D341Med (cell line): ENCODE results near the gene POTEM.
"Not testable (repeated sequence)": the region's sequence is repeated elsewhere in the genome, so short reads cannot be mapped to it uniquely, and the experiment has no call there.

Experiments used
- DNase-seq: peaks from one replicate; pipeline ENCODE4 v3.0.0; 2012; ENCODE audit warnings: low spot score

Gene POTEM

GRCh38 chr14:19038060-19038664 is 70.9 kb downstream of the POTEM start:
- not testable (repeated sequence) for DNase-seq

- DNase-seq = not testable (repeated sequence)
Observed at GRCh38 chr14:19038785-19039184, 71.6 kb downstream of the POTEM start.

- DNase-seq = not testable (repeated sequence)
Observed at GRCh38 chr14:19043384-19043783, 76.2 kb downstream of the POTEM start.
